Measurements from ENCODE around the gene FMOD. TPM values are rescaled to one million over a fixed set of nuclear protein-coding genes. Genes with fewer than 3 reads are reported as not detected.
A peak's percentile ranks its signal among the peaks of the same experiment; 100 is the strongest.

FMOD gene
- total and polyA plus RNA-seq, 2 donors (not counting 1 experiment from before 2014, with no cell fraction given): 3.3 to 9.0 TPM

DNA sequence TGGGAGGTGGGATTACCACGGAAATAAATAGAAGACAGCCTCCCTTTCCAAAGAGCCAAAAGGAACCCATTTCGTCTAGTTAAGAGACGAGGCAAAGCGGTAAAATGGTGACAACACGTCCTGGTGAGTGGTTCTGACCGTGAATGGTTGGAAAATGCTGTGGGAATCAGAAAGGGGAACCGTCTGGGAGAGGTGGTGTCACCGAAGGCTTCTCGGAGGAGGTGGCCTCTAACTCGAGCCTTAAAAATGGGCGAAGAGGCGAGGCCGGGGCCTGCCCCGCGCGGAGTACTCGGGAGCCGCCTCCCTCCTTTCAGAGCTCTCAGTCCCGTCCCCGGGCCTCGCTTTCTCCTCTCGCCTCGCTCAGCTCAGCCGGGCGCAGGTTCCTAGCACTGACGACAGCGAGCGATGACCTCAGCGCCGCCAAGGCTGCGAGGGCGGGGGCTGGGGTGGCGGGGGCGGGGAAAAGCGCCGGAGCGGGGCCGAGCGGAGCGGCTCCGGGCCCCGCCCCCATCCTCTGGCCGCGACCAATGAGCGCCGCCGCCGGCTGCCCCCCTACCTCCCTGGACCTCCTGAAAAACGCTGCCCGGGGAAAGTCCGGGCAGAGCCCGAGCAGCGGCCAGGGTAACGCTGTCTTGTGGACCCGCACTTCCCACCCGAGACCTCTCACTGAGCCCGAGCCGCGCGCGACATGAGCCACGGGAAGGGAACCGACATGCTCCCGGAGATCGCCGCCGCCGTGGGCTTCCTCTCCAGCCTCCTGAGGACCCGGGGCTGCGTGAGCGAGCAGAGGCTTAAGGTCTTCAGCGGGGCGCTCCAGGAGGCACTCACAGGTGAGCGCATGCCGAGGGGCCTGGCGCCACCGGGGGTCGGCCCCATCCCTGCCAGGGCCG, 45.8 kb downstream of the FMOD start, which contains the start of gene BTG2:
TSS of gene BTG2 (plus strand) at position 601 of the 890 bp plus-strand sequence. CDS start at position 689, 88 bp downstream.
- DNase-seq (ENCODE audit: low read depth in 2 of 2): peak; percentile 83 to 86
- H3K9ac ChIP-seq (ENCODE audit: insufficient read depth, low read length): peak within 1 kb of the TSS; percentile 74
- peaks cover 8% of the 10 kb centered on the region for H3K27me3 ChIP-seq (ENCODE audit: control insufficient read depth, insufficient read depth, low read length)
- no peaks in the 10 kb centered on the region for H3K9me3 ChIP-seq (ENCODE audit: control insufficient read depth, insufficient read depth, low read depth, low read length)
- no peaks in the 10 kb centered on the region for H3K36me3 ChIP-seq (ENCODE audit: control insufficient read depth, insufficient read depth, low read length)
- peak within 1 kb of the TSS; percentile 70 for H3K27ac ChIP-seq (ENCODE audit: insufficient read depth, low read length)
- H4K20me1 ChIP-seq (ENCODE audit: control insufficient read depth, extremely low read depth, insufficient read depth, low read length): no peaks in the 10 kb centered on the region
- no peak for TF ChIP-seq EZH2 (IDR thresholded peaks at IDR 0.05; ENCODE audit: low read length, missing control alignments)
- TF ChIP-seq, protein P1, sequence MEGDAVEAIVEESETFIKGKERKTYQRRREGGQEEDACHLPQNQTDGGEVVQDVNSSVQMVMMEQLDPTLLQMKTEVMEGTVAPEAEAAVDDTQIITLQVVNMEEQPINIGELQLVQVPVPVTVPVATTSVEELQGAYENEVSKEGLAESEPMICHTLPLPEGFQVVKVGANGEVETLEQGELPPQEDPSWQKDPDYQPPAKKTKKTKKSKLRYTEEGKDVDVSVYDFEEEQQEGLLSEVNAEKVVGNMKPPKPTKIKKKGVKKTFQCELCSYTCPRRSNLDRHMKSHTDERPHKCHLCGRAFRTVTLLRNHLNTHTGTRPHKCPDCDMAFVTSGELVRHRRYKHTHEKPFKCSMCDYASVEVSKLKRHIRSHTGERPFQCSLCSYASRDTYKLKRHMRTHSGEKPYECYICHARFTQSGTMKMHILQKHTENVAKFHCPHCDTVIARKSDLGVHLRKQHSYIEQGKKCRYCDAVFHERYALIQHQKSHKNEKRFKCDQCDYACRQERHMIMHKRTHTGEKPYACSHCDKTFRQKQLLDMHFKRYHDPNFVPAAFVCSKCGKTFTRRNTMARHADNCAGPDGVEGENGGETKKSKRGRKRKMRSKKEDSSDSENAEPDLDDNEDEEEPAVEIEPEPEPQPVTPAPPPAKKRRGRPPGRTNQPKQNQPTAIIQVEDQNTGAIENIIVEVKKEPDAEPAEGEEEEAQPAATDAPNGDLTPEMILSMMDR (conservative IDR thresholded peaks at IDR 0.05 in 1 of 2, IDR thresholded peaks at IDR 0.05 in 1 of 2; ENCODE audit: low read depth in 1 of 2, low read length in 2 of 2): no peak
- peak within 1 kb of the TSS; percentile 63 to 95 (median 80) for H3K4me3 ChIP-seq (replicated peaks in 1 of 4; ENCODE audit: control extremely low read depth in 1 of 4, insufficient read depth in 1 of 4, low read depth in 3 of 4, low read length in 4 of 4)
- peaks cover 2% of the 10 kb centered on the region for H3K4me1 ChIP-seq (ENCODE audit: control insufficient read depth, extremely low read depth, insufficient read depth, low read length)
- no peaks in the 10 kb centered on the region for H3K79me2 ChIP-seq (ENCODE audit: control insufficient read depth, insufficient read depth, low read length)
- peak within 1 kb of the TSS; percentile 86 for H3K4me2 ChIP-seq (ENCODE audit: extremely low read depth, insufficient read depth, low read length)
- H2AFZ ChIP-seq (ENCODE audit: low read length): peak within 1 kb of the TSS; percentile 35

DNA sequence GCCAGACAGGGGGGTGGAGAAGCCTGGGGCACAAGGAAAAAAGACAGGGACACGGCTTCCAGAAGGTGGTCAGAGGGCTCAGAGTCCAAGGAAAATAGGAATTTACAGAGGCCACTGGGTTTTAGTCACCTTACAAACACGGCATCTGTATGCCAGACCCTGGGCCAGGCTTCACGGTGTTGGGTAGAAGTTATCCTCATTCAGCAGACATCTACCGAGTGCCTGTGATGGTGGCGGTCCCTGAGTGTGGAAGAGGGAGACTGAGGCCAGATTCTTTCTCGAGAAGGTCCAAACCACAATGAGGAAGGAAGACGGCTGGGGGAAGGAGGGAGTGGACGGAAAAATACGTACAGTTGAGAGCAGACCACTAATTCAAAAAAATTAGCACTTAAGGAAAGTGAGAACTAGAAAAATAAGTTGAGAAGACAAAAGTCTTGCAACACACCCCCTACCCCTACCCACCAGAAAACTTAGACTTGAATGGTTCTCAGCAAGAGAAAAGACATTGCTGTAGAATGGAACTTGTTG, 46.5 kb downstream of the FMOD start:
- no peak overlapping the region for H3K4me2 ChIP-seq (ENCODE audit: extremely low read depth, insufficient read depth, low read length)
- H3K27ac ChIP-seq (ENCODE audit: insufficient read depth, low read length): no peak overlapping the region
- H4K20me1 ChIP-seq (ENCODE audit: control insufficient read depth, extremely low read depth, insufficient read depth, low read length): no peaks in the 10 kb centered on the region
- no peaks in the 10 kb centered on the region for H3K9me3 ChIP-seq (ENCODE audit: control insufficient read depth, insufficient read depth, low read depth, low read length)
- peak overlapping the region in 2 of 4 experiments; percentile 18 to 45 for H3K4me3 ChIP-seq (replicated peaks in 1 of 4; ENCODE audit: control extremely low read depth in 1 of 4, insufficient read depth in 1 of 4, low read depth in 3 of 4, low read length in 4 of 4)
- no peak overlapping the region for H3K9ac ChIP-seq (ENCODE audit: insufficient read depth, low read length)
- TF ChIP-seq, protein P1 (conservative IDR thresholded peaks at IDR 0.05 in 1 of 2, IDR thresholded peaks at IDR 0.05 in 1 of 2; ENCODE audit: low read depth in 1 of 2, low read length in 2 of 2): no peak
- TF ChIP-seq EZH2 (IDR thresholded peaks at IDR 0.05; ENCODE audit: low read length, missing control alignments): peak; percentile 29
- peaks cover 11% of the 10 kb centered on the region for H3K27me3 ChIP-seq (ENCODE audit: control insufficient read depth, insufficient read depth, low read length)
- no peak for DNase-seq (ENCODE audit: low read depth in 2 of 2)
- no peaks in the 10 kb centered on the region for H3K79me2 ChIP-seq (ENCODE audit: control insufficient read depth, insufficient read depth, low read length)
- peaks cover 2% of the 10 kb centered on the region for H3K4me1 ChIP-seq (ENCODE audit: control insufficient read depth, extremely low read depth, insufficient read depth, low read length)
- no peaks in the 10 kb centered on the region for H3K36me3 ChIP-seq (ENCODE audit: control insufficient read depth, insufficient read depth, low read length)
- no peak overlapping the region for H2AFZ ChIP-seq (ENCODE audit: low read length)

DNA sequence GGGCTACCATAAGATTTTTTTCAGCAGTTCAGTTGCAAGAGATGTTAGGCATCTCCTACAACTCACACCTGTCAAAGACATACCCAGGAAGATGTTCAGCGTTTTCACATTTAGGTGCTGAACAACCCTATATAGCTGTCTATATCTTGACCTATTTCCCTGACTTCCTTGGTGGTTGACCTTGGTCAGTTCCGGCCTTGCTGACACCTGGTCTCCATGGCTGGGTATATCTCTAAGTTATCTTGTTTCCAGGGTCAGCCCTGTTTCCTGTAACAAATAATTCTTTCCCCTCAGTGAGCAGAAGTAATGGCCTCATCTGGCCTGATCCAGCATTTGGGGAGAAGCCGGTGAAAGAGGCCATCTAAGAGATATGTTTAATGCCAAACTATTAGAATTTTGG, 48.0 kb downstream of the FMOD start:
- H3K9ac ChIP-seq (ENCODE audit: insufficient read depth, low read length): no peak overlapping the region
- no peaks in the 10 kb centered on the region for H3K36me3 ChIP-seq (ENCODE audit: control insufficient read depth, insufficient read depth, low read length)
- no peak overlapping the region for H2AFZ ChIP-seq (ENCODE audit: low read length)
- no peak overlapping the region for H3K4me2 ChIP-seq (ENCODE audit: extremely low read depth, insufficient read depth, low read length)
- no peaks in the 10 kb centered on the region for H3K9me3 ChIP-seq (ENCODE audit: control insufficient read depth, insufficient read depth, low read depth, low read length)
- no peak overlapping the region for H3K4me3 ChIP-seq (replicated peaks in 1 of 4; ENCODE audit: control extremely low read depth in 1 of 4, insufficient read depth in 1 of 4, low read depth in 3 of 4, low read length in 4 of 4)
- peaks cover 13% of the 10 kb centered on the region for H3K27me3 ChIP-seq (ENCODE audit: control insufficient read depth, insufficient read depth, low read length)
- H3K4me1 ChIP-seq (ENCODE audit: control insufficient read depth, extremely low read depth, insufficient read depth, low read length): peaks cover 2% of the 10 kb centered on the region
- H3K27ac ChIP-seq (ENCODE audit: insufficient read depth, low read length): no peak overlapping the region
- H4K20me1 ChIP-seq (ENCODE audit: control insufficient read depth, extremely low read depth, insufficient read depth, low read length): no peaks in the 10 kb centered on the region
- no peak for DNase-seq (ENCODE audit: low read depth in 2 of 2)
- no peak for TF ChIP-seq EZH2 (IDR thresholded peaks at IDR 0.05; ENCODE audit: low read length, missing control alignments)
- TF ChIP-seq, protein P1 (conservative IDR thresholded peaks at IDR 0.05 in 1 of 2, IDR thresholded peaks at IDR 0.05 in 1 of 2; ENCODE audit: low read depth in 1 of 2, low read length in 2 of 2): no peak
- H3K79me2 ChIP-seq (ENCODE audit: control insufficient read depth, insufficient read depth, low read length): no peaks in the 10 kb centered on the region
